ENCODE measurements around the gene DCTN1.

Gene DCTN1

DNA sequence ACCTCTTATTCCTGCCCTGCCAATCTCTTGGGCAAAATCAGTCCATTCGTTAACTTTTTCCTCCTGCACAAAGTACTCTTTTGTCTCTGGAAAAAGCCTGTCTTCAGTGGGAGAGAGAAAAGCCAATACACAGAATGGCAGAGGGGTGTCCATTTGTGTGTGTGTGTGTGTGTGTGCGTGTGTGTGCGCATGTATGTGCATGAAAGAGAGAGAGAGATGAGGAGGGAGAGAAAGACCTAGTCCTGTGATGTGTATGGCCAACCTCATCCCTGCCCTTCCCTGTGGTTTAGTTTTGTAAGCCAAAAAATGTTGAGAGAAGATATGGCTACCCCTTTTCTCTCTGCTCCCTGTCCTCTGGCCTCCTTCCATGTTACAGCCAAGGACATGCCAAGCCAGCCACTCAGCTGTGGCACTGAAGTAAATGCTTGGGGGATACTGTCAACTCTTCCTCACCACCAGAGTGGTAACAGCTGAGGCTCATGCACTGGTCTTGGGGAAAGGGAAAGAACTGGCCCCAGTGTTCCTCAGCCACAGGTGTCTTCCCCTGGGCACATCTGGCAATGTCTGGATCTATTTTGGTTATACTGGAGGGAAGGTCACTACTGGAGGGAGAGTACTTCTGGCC lies 47.4 kb downstream of the DCTN1 start:
- H2AFZ ChIP-seq (ENCODE audit: low read depth) = no peak overlapping the region
- no peaks in the 10 kb centered on the region for H3K4me1 ChIP-seq (ENCODE audit: low read depth, poor library complexity, severe bottlenecking)
- H3K79me2 ChIP-seq (ENCODE audit: insufficient read depth, low read depth) = no peaks in the 10 kb centered on the region
- H3K9ac ChIP-seq = no peak overlapping the region
- no peak overlapping the region for H3K4me2 ChIP-seq
- no peak overlapping the region for H3K27ac ChIP-seq
- no peaks in the 10 kb centered on the region for H3K36me3 ChIP-seq (ENCODE audit: insufficient read depth)
- H3K4me3 ChIP-seq (IDR thresholded peaks at IDR 0.05; ENCODE audit: insufficient read depth, low read depth, low read length) = no peak overlapping the region
- TF ChIP-seq, protein P1, sequence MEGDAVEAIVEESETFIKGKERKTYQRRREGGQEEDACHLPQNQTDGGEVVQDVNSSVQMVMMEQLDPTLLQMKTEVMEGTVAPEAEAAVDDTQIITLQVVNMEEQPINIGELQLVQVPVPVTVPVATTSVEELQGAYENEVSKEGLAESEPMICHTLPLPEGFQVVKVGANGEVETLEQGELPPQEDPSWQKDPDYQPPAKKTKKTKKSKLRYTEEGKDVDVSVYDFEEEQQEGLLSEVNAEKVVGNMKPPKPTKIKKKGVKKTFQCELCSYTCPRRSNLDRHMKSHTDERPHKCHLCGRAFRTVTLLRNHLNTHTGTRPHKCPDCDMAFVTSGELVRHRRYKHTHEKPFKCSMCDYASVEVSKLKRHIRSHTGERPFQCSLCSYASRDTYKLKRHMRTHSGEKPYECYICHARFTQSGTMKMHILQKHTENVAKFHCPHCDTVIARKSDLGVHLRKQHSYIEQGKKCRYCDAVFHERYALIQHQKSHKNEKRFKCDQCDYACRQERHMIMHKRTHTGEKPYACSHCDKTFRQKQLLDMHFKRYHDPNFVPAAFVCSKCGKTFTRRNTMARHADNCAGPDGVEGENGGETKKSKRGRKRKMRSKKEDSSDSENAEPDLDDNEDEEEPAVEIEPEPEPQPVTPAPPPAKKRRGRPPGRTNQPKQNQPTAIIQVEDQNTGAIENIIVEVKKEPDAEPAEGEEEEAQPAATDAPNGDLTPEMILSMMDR (conservative IDR thresholded peaks at IDR 0.05; ENCODE audit: low read depth, low read length) = no peak
- H3K27me3 ChIP-seq (ENCODE audit: insufficient read depth, low read depth) = no peaks in the 10 kb centered on the region
- no peaks in the 10 kb centered on the region for H4K20me1 ChIP-seq (ENCODE audit: insufficient read depth)

DNA sequence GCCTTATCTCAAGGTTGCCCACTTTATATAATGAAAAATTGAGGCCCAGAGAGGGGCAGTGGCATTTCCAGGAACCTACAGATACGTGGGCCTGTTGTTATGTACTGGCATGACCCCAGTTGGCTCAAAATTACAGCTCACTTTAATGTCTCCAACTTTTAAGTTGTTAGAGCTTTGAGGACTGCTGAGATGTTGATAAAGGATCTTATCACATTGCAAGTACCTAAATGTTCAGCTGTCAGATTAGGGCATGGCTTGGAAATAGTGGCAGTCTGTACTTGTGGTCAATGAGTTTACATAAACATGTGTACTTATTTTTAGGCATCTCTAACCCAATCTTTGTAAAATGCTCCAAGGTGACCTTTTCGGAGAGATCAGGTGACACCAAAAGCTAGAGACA lies 51.5 kb downstream of the DCTN1 start:
- TF ChIP-seq, protein P1 (conservative IDR thresholded peaks at IDR 0.05; ENCODE audit: low read depth, low read length) = no peak
- Histone ChIP-seq H3K9ac (no peak overlapping the region), H2AFZ (ENCODE audit: low read depth) (no peak overlapping the region), H3K27ac (no peak overlapping the region), H3K36me3 (ENCODE audit: insufficient read depth) (no peaks in the 10 kb centered on the region), H3K4me2 (no peak overlapping the region), H4K20me1 (ENCODE audit: insufficient read depth) (no peaks in the 10 kb centered on the region), H3K4me1 (ENCODE audit: low read depth, poor library complexity, severe bottlenecking) (no peaks in the 10 kb centered on the region), H3K4me3 (IDR thresholded peaks at IDR 0.05; ENCODE audit: insufficient read depth, low read depth, low read length) (no peak overlapping the region), H3K79me2 (ENCODE audit: insufficient read depth, low read depth) (no peaks in the 10 kb centered on the region), H3K27me3 (ENCODE audit: insufficient read depth, low read depth) (no peaks in the 10 kb centered on the region)

DNA sequence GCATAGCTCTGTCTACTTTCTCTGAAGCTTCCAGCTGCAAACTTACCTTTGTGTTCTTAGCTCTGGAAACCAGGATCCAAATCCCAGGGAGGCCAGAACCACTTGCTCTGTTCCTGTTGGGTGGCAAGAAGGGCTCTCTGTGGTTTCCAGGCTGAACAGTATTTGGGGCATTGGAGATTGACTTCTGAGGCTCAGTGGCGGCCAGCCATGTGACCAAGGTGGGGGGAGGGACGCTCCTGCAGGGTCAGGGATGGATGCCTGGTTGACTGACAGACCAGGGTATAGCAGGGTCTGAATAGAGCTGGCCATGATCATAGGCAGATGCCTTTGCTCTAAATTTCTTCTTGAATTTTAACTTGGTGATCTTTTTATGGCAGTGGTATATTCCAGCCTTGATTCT lies 52.0 kb downstream of the DCTN1 start:
- no peak overlapping the region for H3K4me3 ChIP-seq (IDR thresholded peaks at IDR 0.05; ENCODE audit: insufficient read depth, low read depth, low read length)
- no peaks in the 10 kb centered on the region for H4K20me1 ChIP-seq (ENCODE audit: insufficient read depth)
- H3K27ac ChIP-seq = no peak overlapping the region
- no peak overlapping the region for H2AFZ ChIP-seq (ENCODE audit: low read depth)
- H3K36me3 ChIP-seq (ENCODE audit: insufficient read depth) = no peaks in the 10 kb centered on the region
- H3K4me1 ChIP-seq (ENCODE audit: low read depth, poor library complexity, severe bottlenecking) = no peaks in the 10 kb centered on the region
- H3K9ac ChIP-seq = no peak overlapping the region
- no peaks in the 10 kb centered on the region for H3K79me2 ChIP-seq (ENCODE audit: insufficient read depth, low read depth)
- H3K4me2 ChIP-seq = no peak overlapping the region
- H3K27me3 ChIP-seq (ENCODE audit: insufficient read depth, low read depth) = no peaks in the 10 kb centered on the region
- TF ChIP-seq, protein P1 (conservative IDR thresholded peaks at IDR 0.05; ENCODE audit: low read depth, low read length) = no peak

DNA sequence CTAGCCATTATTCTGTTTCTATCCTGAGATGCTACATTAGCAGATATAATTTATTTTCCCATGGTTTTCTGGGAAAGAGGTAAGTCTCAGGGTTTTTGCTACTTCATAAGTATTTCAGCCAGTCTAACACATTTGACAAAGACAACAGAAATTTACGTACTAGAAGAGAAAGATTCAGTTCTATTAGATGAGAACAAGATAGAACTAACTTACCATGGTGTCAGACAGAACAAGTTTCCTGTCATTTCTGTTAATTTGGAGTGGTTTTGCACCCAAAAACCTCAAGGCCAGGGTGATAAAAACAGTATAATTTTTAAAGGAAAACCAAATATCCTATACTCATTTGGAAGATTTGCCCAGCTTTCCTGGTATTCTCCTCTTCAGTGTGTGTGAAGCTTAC lies 52.5 kb downstream of the DCTN1 start:
- H4K20me1 ChIP-seq (ENCODE audit: insufficient read depth) = no peaks in the 10 kb centered on the region
- no peaks in the 10 kb centered on the region for H3K79me2 ChIP-seq (ENCODE audit: insufficient read depth, low read depth)
- H3K9ac ChIP-seq = no peak overlapping the region
- H3K4me3 ChIP-seq (IDR thresholded peaks at IDR 0.05; ENCODE audit: insufficient read depth, low read depth, low read length) = no peak overlapping the region
- H3K27ac ChIP-seq = no peak overlapping the region
- H3K4me1 ChIP-seq (ENCODE audit: low read depth, poor library complexity, severe bottlenecking) = no peaks in the 10 kb centered on the region
- H3K27me3 ChIP-seq (ENCODE audit: insufficient read depth, low read depth) = no peaks in the 10 kb centered on the region
- H3K4me2 ChIP-seq = no peak overlapping the region
- H3K36me3 ChIP-seq (ENCODE audit: insufficient read depth) = no peaks in the 10 kb centered on the region
- TF ChIP-seq, protein P1 (conservative IDR thresholded peaks at IDR 0.05; ENCODE audit: low read depth, low read length) = no peak
- no peak overlapping the region for H2AFZ ChIP-seq (ENCODE audit: low read depth)
